ENCODE results near the gene NOS1AP. TPM values are rescaled to one million over a fixed set of nuclear protein-coding genes. Genes with fewer than 3 reads are reported as not detected.

Gene NOS1AP
- polyA plus RNA-seq, 1 of the 3 experiments (the other 2 are of a cell fraction) = 0.03 TPM

GRCh38 chr1:162161916-162162550 is 92.5 kb downstream of the NOS1AP start:
- no peaks in the 10 kb centered on the region for H3K36me3 ChIP-seq (replicated peaks in 1 of 2; ENCODE audit: control insufficient read depth in 1 of 2, insufficient read depth in 2 of 2, low read length in 1 of 2)
- H3K79me2 ChIP-seq (ENCODE audit: insufficient read depth) = no peaks in the 10 kb centered on the region
- no peak overlapping the region for H3K4me3 ChIP-seq (ENCODE audit: low read depth in 2 of 2, low read length in 1 of 2)
- H3K9ac ChIP-seq = no peak overlapping the region
- H4K20me1 ChIP-seq (ENCODE audit: insufficient read depth) = no peaks in the 10 kb centered on the region
- no peak overlapping the region for H3K27ac ChIP-seq (ENCODE audit: low read depth in 2 of 2, low read length in 1 of 2)
- H3K27me3 ChIP-seq (ENCODE audit: insufficient read depth) = no peaks in the 10 kb centered on the region; the same call in 1 of the 2 replicates
- WGBS (ENCODE audit: low lambda C conversion rate) = 38% methylated on average over 7 of the region's 7 CpGs
- no peak for DNase-seq
- ChIA-PET CTCF (no interaction called here), POLR2A (no interaction called here)
- TF ChIP-seq MEF2A (IDR thresholded peaks at IDR 0.05; ENCODE audit: borderline replicate concordance, low read depth) (no peak), NFIC (IDR thresholded peaks at IDR 0.05; ENCODE audit: borderline replicate concordance) (no peak), RAD21 (IDR thresholded peaks at IDR 0.05; ENCODE audit: low read length) (no peak), FOXM1 (IDR thresholded peaks at IDR 0.05; ENCODE audit: low read depth) (no peak), ZBTB33 (IDR thresholded peaks at IDR 0.05; ENCODE audit: borderline replicate concordance, low read depth) (no peak), YY1 (IDR thresholded peaks at IDR 0.05; ENCODE audit: low read depth) (no peak), RXRA (IDR thresholded peaks at IDR 0.05; ENCODE audit: borderline replicate concordance, low read depth) (no peak), REST (IDR thresholded peaks at IDR 0.05; ENCODE audit: low read depth, low read length) (no peak), RFX5 (IDR thresholded peaks at IDR 0.05; ENCODE audit: low read length) (no peak), CTCF (IDR thresholded peaks at IDR 0.05) (no peak), CHD2 (IDR thresholded peaks at IDR 0.05; ENCODE audit: low read length, partially characterized antibody) (no peak), MAX (IDR thresholded peaks at IDR 0.05; ENCODE audit: low read depth) (no peak), FOXJ3 (CRISPR knock-in tag; IDR thresholded peaks at IDR 0.05) (no peak), NRF1 (IDR thresholded peaks at IDR 0.05; ENCODE audit: low read depth, low read length) (no peak), FOSL2 (IDR thresholded peaks at IDR 0.05; ENCODE audit: borderline replicate concordance, low read depth) (no peak), EP300 (IDR thresholded peaks at IDR 0.05; ENCODE audit: borderline replicate concordance in 1 of 2, low read depth in 1 of 2, low read length in 1 of 2) (no peak)
- no peaks in the 10 kb centered on the region for H3K9me2 ChIP-seq
- no peak overlapping the region for H2AFZ ChIP-seq (ENCODE audit: low read depth)
- no peaks in the 10 kb centered on the region for H3K9me3 ChIP-seq
- no peak overlapping the region for H3K4me2 ChIP-seq
- no peaks in the 10 kb centered on the region for H3F3A ChIP-seq (replicated peaks; ENCODE audit: insufficient read depth)
- peaks cover 0 to 33% of the 10 kb centered on the region in 2 experiments; a peak in 3 of 4 replicates for H3K4me1 ChIP-seq (ENCODE audit: control insufficient read depth in 1 of 2, insufficient read depth in 2 of 2, low read depth in 1 of 2, low read length in 1 of 2)

Data from SK-N-SH (cell line).